Endodermal cell (in vitro differentiated cells): ENCODE data around the gene APPL2. TPM values are rescaled to one million over a fixed set of nuclear protein-coding genes. Genes with fewer than 3 reads are reported as not detected.

ENCODE experiments used
- DNase-seq: peaks from one replicate; pipeline ENCODE4 v3.0.0-alpha.2; 2017
- H3K27ac ChIP-seq: 2 replicates; pipeline ENCODE4 v1.5.1; 2013; ENCODE audit warnings: mild to moderate bottlenecking, low read depth, low read length, moderate library complexity
- H3K27me3 ChIP-seq: 2 replicates; pipeline ENCODE4 v1.6.1; 2013; ENCODE audit warnings: mild to moderate bottlenecking, low read length, moderate library complexity; ENCODE audit not compliant: insufficient read depth, control insufficient read depth, poor library complexity, severe bottlenecking
- H3K36me3 ChIP-seq: 2 replicates; pipeline ENCODE4 v1.7.0; 2013; ENCODE audit warnings: mild to moderate bottlenecking, low read length, moderate library complexity; ENCODE audit not compliant: control insufficient read depth, insufficient read depth
- H3K4me1 ChIP-seq: one replicate; pipeline ENCODE4 v1.7.0; 2013; ENCODE audit warnings: low read length; ENCODE audit not compliant: control insufficient read depth, insufficient read depth
- H3K4me3 ChIP-seq: 2 replicates; pipeline ENCODE4 v1.5.1; 2013; ENCODE audit warnings: mild to moderate bottlenecking, low read length, moderate library complexity
- H3K9ac ChIP-seq: 2 replicates; pipeline ENCODE4 v1.6.1; 2013; ENCODE audit warnings: mild to moderate bottlenecking, low read length, moderate library complexity; ENCODE audit not compliant: poor library complexity, severe bottlenecking; ENCODE audit errors: extremely low read depth
- H3K9me3 ChIP-seq: 2 replicates; pipeline ENCODE4 v1.6.1; 2013; ENCODE audit warnings: mild to moderate bottlenecking, low read length, moderate library complexity; ENCODE audit not compliant: control insufficient read depth
- H3K27ac Mint-ChIP-seq: 2 replicates; pipeline ENCODE4 v1.8.0; 2020; ENCODE audit warnings: mixed read lengths
- H3K27me3 Mint-ChIP-seq: 2 replicates; pipeline ENCODE4 v1.8.0; 2021; ENCODE audit warnings: mild to moderate bottlenecking, mixed read lengths; ENCODE audit not compliant: insufficient read depth
- H3K36me3 Mint-ChIP-seq: 2 replicates; pipeline ENCODE4 v1.8.0; 2020; ENCODE audit warnings: low read depth, mixed read lengths
- H3K4me1 Mint-ChIP-seq: 2 replicates; pipeline ENCODE4 v1.8.0; 2020; ENCODE audit warnings: mixed read lengths
- H3K4me3 Mint-ChIP-seq: 2 replicates; pipeline ENCODE4 v1.8.0; 2020; ENCODE audit warnings: mild to moderate bottlenecking, moderate library complexity, mixed read lengths
- H3K9me3 Mint-ChIP-seq: 2 replicates; pipeline ENCODE4 v1.8.0; 2020; ENCODE audit warnings: mild to moderate bottlenecking, mixed read lengths
- CTCF ChIP-seq: fragments of 200-600 bp; sonication (generic); conservative IDR thresholded peaks from 2 replicates; pipeline ENCODE4 v1.5.0; 2021; ENCODE audit warnings: antibody characterized with exemption, mild to moderate bottlenecking
- WGBS, 2 experiments: methylation state at CpG; one replicate each; pipeline versions ENCODE4 v1.1.5 to v1.1.7; 2013; ENCODE audit warnings: missing lambda C conversion rate in 2 of 2, mixed read lengths in 1 of 2; ENCODE audit not compliant: insufficient coverage in 1 of 2, insufficient read length in 1 of 2; 5-methylcytosine and 5-hydroxymethylcytosine counted together
- total RNA-seq, 2 donors: library from RNA; stranded (reverse); fragmentation: NEBNext Ultra II Directional in 1 of 2; extraction: Animal tissue kit (Norgen Biotek cat#: 25700) in 1 of 2; gene quantifications; 2 replicates in 1 of 2; 3 replicates in 1 of 2; pipeline ENCODE4 v1.2.1, GENCODE V29; 2021

The APPL2 gene
- total RNA-seq, 2 donors from 2014 or later = 31.8 to 35.2 TPM

- H3K9me3 Mint-ChIP-seq = no peaks in the 10 kb centered on the region
Measured at GRCh38 chr12:105202202-105202601, 33.8 kb downstream of the APPL2 start.

GRCh38 chr12:105201299-105201698 lies 34.7 kb downstream of the APPL2 start:
- 90 to 94% methylated on average over 4 to 7 of the region's 7 CpGs for WGBS, 2 experiments
- no peaks in the 10 kb centered on the region for H3K4me1 ChIP-seq
- Mint-ChIP-seq H3K9me3 (no peaks in the 10 kb centered on the region), H3K4me3 (no peak overlapping the region), H3K4me1 (no peaks in the 10 kb centered on the region), H3K27ac (no peak overlapping the region), H3K27me3 (no peaks in the 10 kb centered on the region), H3K36me3 (peaks cover 54% of the 10 kb centered on the region)
- H3K4me3 ChIP-seq = no peak overlapping the region
- H3K36me3 ChIP-seq = peaks cover 32% of the 10 kb centered on the region
- no peaks in the 10 kb centered on the region for H3K9me3 ChIP-seq
- no peak for TF ChIP-seq CTCF
- no peak overlapping the region for H3K27ac ChIP-seq
- no peaks in the 10 kb centered on the region for H3K27me3 ChIP-seq
- no peak for DNase-seq
- H3K9ac ChIP-seq = no peak overlapping the region

More at GRCh38 chr12:105202202-105202601, 33.8 kb downstream of the APPL2 start:
- no peak overlapping the region for H3K27ac ChIP-seq
- no peak for DNase-seq
- H3K27me3 ChIP-seq = no peaks in the 10 kb centered on the region
- no peak overlapping the region for H3K27ac Mint-ChIP-seq
- H3K36me3 ChIP-seq = peaks cover 34% of the 10 kb centered on the region
- H3K36me3 Mint-ChIP-seq = peaks cover 58% of the 10 kb centered on the region
- H3K9me3 ChIP-seq = no peaks in the 10 kb centered on the region
- H3K4me1 Mint-ChIP-seq = no peaks in the 10 kb centered on the region
- H3K4me1 ChIP-seq = no peaks in the 10 kb centered on the region
- no peak overlapping the region for H3K9ac ChIP-seq
- H3K4me3 ChIP-seq = no peak overlapping the region
- WGBS, 2 experiments = 92% methylated on average over 3 to 6 of the region's 6 CpGs
- TF ChIP-seq CTCF = no peak
- no peak overlapping the region for H3K4me3 Mint-ChIP-seq
- H3K27me3 Mint-ChIP-seq = no peaks in the 10 kb centered on the region

GRCh38 chr12:105200385-105200784 lies 35.6 kb downstream of the APPL2 start:
- no peak overlapping the region for H3K4me3 Mint-ChIP-seq
- no peaks in the 10 kb centered on the region for H3K9me3 Mint-ChIP-seq
- Histone ChIP-seq H3K36me3 (peaks cover 30% of the 10 kb centered on the region), H3K4me1 (no peaks in the 10 kb centered on the region), H3K9me3 (no peaks in the 10 kb centered on the region), H3K27ac (no peak overlapping the region), H3K27me3 (no peaks in the 10 kb centered on the region), H3K9ac (no peak overlapping the region), H3K4me3 (no peak overlapping the region)
- DNase-seq = no peak
- peaks cover 54% of the 10 kb centered on the region for H3K36me3 Mint-ChIP-seq
- 93 to 100% methylated on average over 2 to 4 of the region's 4 CpGs for WGBS, 2 experiments
- TF ChIP-seq CTCF = no peak
- H3K27me3 Mint-ChIP-seq = no peaks in the 10 kb centered on the region
- no peak overlapping the region for H3K27ac Mint-ChIP-seq
- no peaks in the 10 kb centered on the region for H3K4me1 Mint-ChIP-seq
